Measurements from ENCODE around the gene HS3ST6. TPM values are rescaled to one million over a fixed set of nuclear protein-coding genes. Genes with fewer than 3 reads are reported as not detected.

Gene HS3ST6
- polyA plus RNA-seq, 1 of the 3 experiments (the other 2 are of a cell fraction) = 0.03 TPM

DNA sequence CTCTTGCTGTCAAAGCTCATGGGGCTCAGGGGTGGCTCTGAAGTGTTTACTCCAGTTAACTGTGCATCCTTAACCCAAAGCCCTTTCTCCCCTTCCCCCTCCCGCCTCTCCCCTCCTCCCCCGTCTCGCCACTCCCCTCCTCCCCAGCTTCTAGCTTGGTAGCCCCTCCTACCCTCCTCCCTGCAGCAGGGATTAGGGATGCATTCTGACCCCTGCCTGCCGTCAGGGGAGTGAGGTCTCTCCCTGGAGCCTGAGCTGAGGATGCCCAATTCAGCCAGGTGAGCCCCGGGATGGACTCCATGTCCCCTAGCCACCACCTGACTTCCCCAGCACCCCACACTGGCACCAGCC, 1.6 kb downstream of the HS3ST6 start:
- H4K20me1 ChIP-seq (ENCODE audit: insufficient read depth) = no peaks in the 10 kb centered on the region
- peaks cover 45% of the 10 kb centered on the region for H3K27me3 ChIP-seq (ENCODE audit: insufficient read depth)
- no peak overlapping the region for H3K27ac ChIP-seq (ENCODE audit: low read depth in 2 of 2, low read length in 1 of 2)
- TF ChIP-seq GABPA (IDR thresholded peaks at IDR 0.05; ENCODE audit: low read depth) (no peak), EZH2phosphoT487 (IDR thresholded peaks at IDR 0.05; ENCODE audit: borderline replicate concordance, low read depth) (no peak), CTCF (IDR thresholded peaks at IDR 0.05) (no peak)
- H3K9me3 ChIP-seq = no peaks in the 10 kb centered on the region
- no peaks in the 10 kb centered on the region for H3K36me3 ChIP-seq (replicated peaks in 1 of 2; ENCODE audit: control insufficient read depth in 1 of 2, insufficient read depth in 2 of 2, low read length in 1 of 2)
- POLR2A ChIA-PET = interaction anchor here (1.0 kb wide), 1 partner anchor 48 kb away, joined by 4 read pairs; the partner anchor contains the start of gene RPS2
- H3K4me1 ChIP-seq (ENCODE audit: control insufficient read depth in 1 of 2, insufficient read depth in 2 of 2, low read depth in 1 of 2, low read length in 1 of 2) = peaks cover 0 to 13% of the 10 kb centered on the region in 2 experiments; a peak in 1 of 4 replicates
- no peaks in the 10 kb centered on the region for H3F3A ChIP-seq (replicated peaks; ENCODE audit: insufficient read depth)
- H3K9me2 ChIP-seq = no peaks in the 10 kb centered on the region
- H3K79me2 ChIP-seq (ENCODE audit: insufficient read depth) = no peaks in the 10 kb centered on the region
- CTCF ChIA-PET = interaction anchor here (1.0 to 5.2 kb wide), 3 partner anchors 12 to 54 kb away, joined by 3 to 38 read pairs (median 3); no protein-coding TSS in a partner anchor
- no peak overlapping the region for H2AFZ ChIP-seq (ENCODE audit: low read depth)
- no peak overlapping the region for H3K4me2 ChIP-seq
- WGBS (ENCODE audit: low lambda C conversion rate) = 30% methylated on average over 5 of the region's 5 CpGs
- no peak overlapping the region for H3K4me3 ChIP-seq (ENCODE audit: low read depth in 2 of 2, low read length in 1 of 2)
- H3K9ac ChIP-seq = no peak overlapping the region
- no peak for DNase-seq

DNA sequence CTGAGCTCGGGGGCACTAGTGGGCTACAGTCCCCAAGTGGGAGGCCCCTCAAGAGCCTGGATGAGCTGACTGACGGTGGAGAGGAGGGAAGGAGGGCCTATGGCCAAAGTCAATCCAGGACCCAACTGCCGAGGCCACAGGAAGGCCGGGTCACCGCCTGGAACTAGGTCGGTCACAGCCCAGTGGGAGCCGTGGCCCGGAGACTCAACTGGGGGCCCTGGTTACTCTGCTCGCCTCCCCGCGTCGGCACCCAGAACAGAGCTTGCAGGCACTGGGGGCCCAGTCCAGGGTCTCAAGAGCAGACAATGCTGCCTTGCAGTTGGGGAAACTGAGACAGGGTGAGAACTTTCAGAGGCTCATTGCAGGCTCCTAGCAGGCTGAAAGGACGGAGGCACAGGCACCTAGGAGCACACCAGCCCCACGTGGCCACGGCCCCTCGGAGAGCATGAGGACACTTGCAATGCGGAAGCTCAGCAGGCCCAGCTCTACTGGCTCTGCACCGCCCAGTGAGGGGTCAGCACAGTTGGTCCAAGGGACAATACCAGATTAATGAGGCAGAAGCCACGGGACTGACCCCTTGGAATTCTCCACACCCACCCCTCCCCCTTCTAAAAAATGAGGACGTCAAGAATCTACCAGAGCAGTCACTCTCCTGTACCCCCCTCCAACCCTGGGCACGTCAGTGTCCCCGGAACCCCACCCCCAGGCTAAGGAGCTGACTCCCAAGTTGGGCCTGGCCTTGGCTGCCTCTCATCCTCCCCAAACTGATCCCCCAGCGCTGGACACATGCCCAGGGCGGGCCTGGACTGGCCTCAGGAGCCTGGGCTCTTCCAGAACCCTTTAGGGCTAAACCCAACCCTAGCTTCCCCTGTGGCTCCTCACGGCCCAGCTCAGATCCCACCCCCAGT, 2.2 kb downstream of the HS3ST6 start:
- Histone ChIP-seq H3K9me3 (no peaks in the 10 kb centered on the region), H3K36me3 (replicated peaks in 1 of 2; ENCODE audit: control insufficient read depth in 1 of 2, insufficient read depth in 2 of 2, low read length in 1 of 2) (no peaks in the 10 kb centered on the region), H4K20me1 (ENCODE audit: insufficient read depth) (no peaks in the 10 kb centered on the region), H3K9me2 (no peaks in the 10 kb centered on the region), H3K27me3 (ENCODE audit: insufficient read depth) (peaks cover 45% of the 10 kb centered on the region), H2AFZ (ENCODE audit: low read depth) (no peak overlapping the region), H3K4me2 (no peak overlapping the region), H3K4me3 (ENCODE audit: low read depth in 2 of 2, low read length in 1 of 2) (no peak overlapping the region), H3K79me2 (ENCODE audit: insufficient read depth) (no peaks in the 10 kb centered on the region), H3K27ac (ENCODE audit: low read depth in 2 of 2, low read length in 1 of 2) (no peak overlapping the region), H3K4me1 (ENCODE audit: control insufficient read depth in 1 of 2, insufficient read depth in 2 of 2, low read depth in 1 of 2, low read length in 1 of 2) (peaks cover 0 to 13% of the 10 kb centered on the region in 2 experiments; a peak in 1 of 4 replicates), H3K9ac (no peak overlapping the region), H3F3A (replicated peaks; ENCODE audit: insufficient read depth) (no peaks in the 10 kb centered on the region)
- 84% methylated on average over 12 of the region's 25 CpGs for WGBS (ENCODE audit: low lambda C conversion rate)
- no peak for DNase-seq
- ChIA-PET POLR2A (interaction anchor here (1.0 kb wide), 1 partner anchor 49 kb away, joined by 4 read pairs; the partner anchor contains the start of gene RPS2), CTCF (interaction anchor here (1.0 to 5.2 kb wide), 3 partner anchors 13 to 53 kb away, joined by 3 to 38 read pairs (median 3); no protein-coding TSS in a partner anchor)
- TF ChIP-seq, protein P1, sequence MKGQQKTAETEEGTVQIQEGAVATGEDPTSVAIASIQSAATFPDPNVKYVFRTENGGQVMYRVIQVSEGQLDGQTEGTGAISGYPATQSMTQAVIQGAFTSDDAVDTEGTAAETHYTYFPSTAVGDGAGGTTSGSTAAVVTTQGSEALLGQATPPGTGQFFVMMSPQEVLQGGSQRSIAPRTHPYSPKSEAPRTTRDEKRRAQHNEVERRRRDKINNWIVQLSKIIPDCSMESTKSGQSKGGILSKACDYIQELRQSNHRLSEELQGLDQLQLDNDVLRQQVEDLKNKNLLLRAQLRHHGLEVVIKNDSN (IDR thresholded peaks at IDR 0.05; ENCODE audit: borderline replicate concordance, low read depth) = no peak
- TF ChIP-seq, protein P2, sequence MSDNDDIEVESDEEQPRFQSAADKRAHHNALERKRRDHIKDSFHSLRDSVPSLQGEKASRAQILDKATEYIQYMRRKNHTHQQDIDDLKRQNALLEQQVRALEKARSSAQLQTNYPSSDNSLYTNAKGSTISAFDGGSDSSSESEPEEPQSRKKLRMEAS (IDR thresholded peaks at IDR 0.05; ENCODE audit: low read depth) = no peak
- TF ChIP-seq JUND (IDR thresholded peaks at IDR 0.05) = no peak
- TF ChIP-seq REST (IDR thresholded peaks at IDR 0.05; ENCODE audit: low read depth, low read length) = no peak
- TF ChIP-seq RAD21 (IDR thresholded peaks at IDR 0.05; ENCODE audit: low read length) = no peak
- TF ChIP-seq CHD2 (IDR thresholded peaks at IDR 0.05; ENCODE audit: low read length, partially characterized antibody) = no peak

Measured in SK-N-SH (cell line).